HFFc6 (cell line): Measurements from ENCODE around the gene THEM5. TPM values are rescaled to one million over a fixed set of nuclear protein-coding genes. Genes with fewer than 3 reads are reported as not detected.

Experiments
- DNase-seq: peaks from one replicate; pipeline ENCODE4 v3.0.0-alpha.2; 2018
- H3K27ac Mint-ChIP-seq: 2 replicates; pipeline ENCODE4 v1.8.0; 2020; ENCODE audit warnings: mild to moderate bottlenecking, mixed read lengths
- H3K27me3 Mint-ChIP-seq: 2 replicates; pipeline ENCODE4 v1.8.0; 2021; ENCODE audit warnings: mild to moderate bottlenecking, moderate library complexity, mixed read lengths; ENCODE audit not compliant: insufficient read depth
- H3K36me3 Mint-ChIP-seq: 2 replicates; pipeline ENCODE4 v1.8.0; 2021; ENCODE audit warnings: low read depth, mixed read lengths
- H3K4me1 Mint-ChIP-seq: 2 replicates; pipeline ENCODE4 v1.8.0; 2020; ENCODE audit warnings: low read depth, mixed read lengths
- H3K4me3 Mint-ChIP-seq: 2 replicates; pipeline ENCODE4 v1.8.0; 2020; ENCODE audit warnings: mild to moderate bottlenecking, moderate library complexity, mixed read lengths
- H3K9me3 Mint-ChIP-seq: 2 replicates; pipeline ENCODE4 v1.8.0; 2020; ENCODE audit warnings: mild to moderate bottlenecking, mixed read lengths
- CTCF ChIP-seq: fragments of 200-600 bp; sonication (generic); IDR thresholded peaks from 2 replicates; pipeline ENCODE4 v1.5.0; 2021; ENCODE audit warnings: antibody characterized with exemption, mild to moderate bottlenecking
- total RNA-seq, 6 experiments: library from RNA; stranded (reverse); fragmentation: NEBNext Ultra II Directional; extraction: Animal tissue kit (Norgen Biotek cat#: 25700); gene quantifications; 2 replicates in 1 of 6; 3 replicates in 5 of 6; pipeline ENCODE4 v1.2.3, GENCODE V29; 2021

THEM5 gene
- total RNA-seq, 6 experiments from 2014 or later: not detected

- no peaks in the 10 kb centered on the region for H3K36me3 Mint-ChIP-seq
- H3K9me3 Mint-ChIP-seq: no peaks in the 10 kb centered on the region
- H3K27me3 Mint-ChIP-seq: peaks cover 47% of the 10 kb centered on the region
- H3K4me3 Mint-ChIP-seq: no peak overlapping the region
- DNase-seq: peak; percentile 11
- H3K27ac Mint-ChIP-seq: no peak overlapping the region
- peaks cover 8% of the 10 kb centered on the region for H3K4me1 Mint-ChIP-seq
- no peak for TF ChIP-seq CTCF
Observed at GRCh38 chr1:151799179-151800022, 54.1 kb downstream of the THEM5 start.

DNA sequence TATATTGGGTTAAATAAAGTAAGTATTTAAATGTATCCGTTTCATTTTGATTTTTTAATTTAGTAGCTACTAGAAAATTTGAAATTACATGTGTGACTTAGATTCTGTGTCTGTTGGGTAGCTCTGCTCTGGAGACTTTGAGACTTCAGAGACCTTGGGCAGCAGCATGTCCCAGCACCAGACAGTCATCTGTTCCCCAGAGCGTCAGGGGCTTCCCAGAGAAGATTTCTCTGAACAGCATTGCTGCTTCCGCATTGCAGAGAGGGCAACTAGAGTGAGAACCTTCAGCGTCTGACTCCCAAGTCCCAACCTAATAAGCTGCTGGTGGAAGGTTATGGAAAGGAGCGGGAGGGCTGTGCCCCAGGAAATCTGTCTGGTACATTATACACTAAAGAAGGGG lies 54.9 kb downstream of the THEM5 start:
- H3K27me3 Mint-ChIP-seq: peaks cover 39% of the 10 kb centered on the region
- H3K9me3 Mint-ChIP-seq: no peaks in the 10 kb centered on the region
- no peak overlapping the region for H3K27ac Mint-ChIP-seq
- DNase-seq: no peak
- H3K36me3 Mint-ChIP-seq: no peaks in the 10 kb centered on the region
- no peak for TF ChIP-seq CTCF
- H3K4me1 Mint-ChIP-seq: peaks cover 8% of the 10 kb centered on the region
- H3K4me3 Mint-ChIP-seq: no peak overlapping the region

Other genes with a start within 250 kb of the THEM5 start
- gene SNX27, start 241.7 kb downstream of the THEM5 start, total RNA-seq: 10 to 100 TPM; 29.2 to 31.8 (median 31.0) TPM
- gene CELF3, start 136.9 kb downstream of the THEM5 start, total RNA-seq: not detected
- not detected for gene RIIAD1, start 132.2 kb downstream of the THEM5 start, total RNA-seq
- gene MRPL9, start 90.2 kb downstream of the THEM5 start, total RNA-seq: 100 to 1,000 TPM in 2 of 6 experiments, 10 to 100 TPM in 4; 91.4 to 116 (median 96.2) TPM
- gene TDRKH, start 63.2 kb downstream of the THEM5 start, total RNA-seq: 1 to 10 TPM; 1.1 to 2.0 (median 1.5) TPM
- gene LINGO4, start 48.3 kb downstream of the THEM5 start, total RNA-seq: not detected
- gene RORC, start 21.9 kb downstream of the THEM5 start, total RNA-seq: not detected
- gene C2CD4D, start 13.9 kb downstream of the THEM5 start, total RNA-seq: not detected
- 10 to 100 TPM in 1 of 6 experiments, 1 to 10 TPM in 5; 8.0 to 10.1 (median 9.3) TPM for gene THEM4, start 55.8 kb upstream of the THEM5 start, total RNA-seq
- gene S100A10, start 140.1 kb upstream of the THEM5 start, total RNA-seq: 100 to 1,000 TPM; 390 to 518 (median 442) TPM
- gene S100A11, start 183.3 kb upstream of the THEM5 start, total RNA-seq: 1,000 to 10,000 TPM; 1,164 to 1,256 (median 1,179) TPM
- not detected for gene TCHHL1, start 235.4 kb upstream of the THEM5 start, total RNA-seq